Measurements from ENCODE around the gene IL17F.

DNA sequence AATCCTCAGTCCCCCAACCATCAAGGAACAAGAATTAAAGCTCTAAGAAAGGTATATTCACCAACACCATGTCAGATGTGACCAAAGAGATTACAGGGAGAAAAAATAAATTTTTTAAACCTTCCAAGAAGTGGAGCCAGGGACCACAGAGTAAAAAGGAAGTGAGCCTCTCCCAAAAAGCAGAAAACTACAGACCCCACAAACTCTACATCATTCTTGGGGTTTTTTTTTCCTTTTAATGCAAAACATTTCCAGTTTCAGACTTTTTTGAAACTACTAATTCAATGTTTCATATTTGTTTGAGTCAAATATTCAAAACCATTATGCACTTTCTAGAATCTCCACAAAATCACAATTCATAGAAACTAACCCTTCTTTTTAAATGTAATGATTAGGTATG lies 6.8 kb upstream of the IL17F start:
- no peak for TF ChIP-seq EZH2phosphoT487 (IDR thresholded peaks at IDR 0.05; ENCODE audit: insufficient read depth, low read depth)
- TF ChIP-seq EZH2 (IDR thresholded peaks at IDR 0.05; ENCODE audit: insufficient read depth, poor library complexity, severe bottlenecking), result no peak

Data from GM23248 (cell line).